Activated naive CD8-positive, alpha-beta T cell treated with anti-CD3 and anti-CD28 coated beads for 36 hours (primary cell): Measurements from ENCODE around the gene SCYL1. TPM values are rescaled to one million over a fixed set of nuclear protein-coding genes. Genes with fewer than 3 reads are reported as not detected.
A peak's percentile ranks its signal among the peaks of the same experiment; 100 is the strongest.

ENCODE experiments used
- DNase-seq: peaks from one replicate; pipeline ENCODE4 v3.0.0; 2021
- H3K27ac Mint-ChIP-seq: one replicate; pipeline ENCODE4 v1.8.0; 2022; ENCODE audit warnings: mild to moderate bottlenecking, moderate library complexity, mixed read lengths
- H3K27me3 Mint-ChIP-seq: one replicate; pipeline ENCODE4 v1.8.0; 2022; ENCODE audit warnings: mild to moderate bottlenecking, mixed read lengths
- H3K36me3 Mint-ChIP-seq: one replicate; pipeline ENCODE4 v1.8.0; 2021; ENCODE audit warnings: mild to moderate bottlenecking, mixed read lengths
- H3K4me1 Mint-ChIP-seq: one replicate; pipeline ENCODE4 v1.8.0; 2021; ENCODE audit warnings: mixed read lengths
- H3K4me3 Mint-ChIP-seq: one replicate; pipeline ENCODE4 v1.8.0; 2022; ENCODE audit warnings: mild to moderate bottlenecking, moderate library complexity, mixed read lengths
- H3K9me3 Mint-ChIP-seq: one replicate; pipeline ENCODE4 v1.8.0; 2022; ENCODE audit warnings: mixed read lengths
- total RNA-seq, 2 experiments: library from RNA; stranded (reverse); gene quantifications; one replicate each; pipeline ENCODE4 v1.2.3, GENCODE V29; 2021

SCYL1 gene
- total RNA-seq, 2 experiments from 2014 or later: 70.5 to 80.3 TPM

DNA sequence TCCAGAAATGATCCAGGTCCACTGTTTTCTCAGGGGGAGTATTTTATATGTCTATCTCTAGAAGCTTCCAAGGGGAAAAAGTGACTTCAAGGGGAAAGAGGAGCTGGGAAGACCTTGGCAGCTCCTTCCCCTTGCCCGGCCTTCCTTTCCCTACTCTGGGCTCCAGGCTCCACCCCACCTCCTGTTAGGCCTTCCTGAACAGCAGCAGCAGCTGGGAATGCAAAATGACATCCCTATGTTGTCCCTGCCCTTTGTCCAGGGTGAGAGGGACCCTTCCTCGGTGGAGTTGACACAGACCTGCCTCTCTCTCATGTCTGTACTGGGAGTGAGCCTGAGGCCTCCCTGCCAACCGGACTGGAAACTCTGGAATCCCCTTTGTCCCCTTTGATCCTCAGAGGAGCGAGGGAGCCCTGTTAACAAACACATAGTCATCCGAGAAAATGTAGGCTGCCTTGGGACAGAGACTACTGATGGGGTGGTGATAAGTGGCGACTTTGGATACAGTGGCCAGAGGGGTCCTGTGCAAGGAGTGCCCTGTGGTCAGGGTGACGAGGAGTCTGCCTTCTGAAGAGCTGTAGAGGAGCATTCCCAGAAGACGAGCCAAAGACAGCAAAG lies 35.1 kb upstream of the SCYL1 start:
- Mint-ChIP-seq H3K9me3 (no peaks in the 10 kb centered on the region), H3K36me3 (no peaks in the 10 kb centered on the region), H3K4me1 (peaks cover 64% of the 10 kb centered on the region), H3K4me3 (no peak overlapping the region), H3K27ac (no peak overlapping the region), H3K27me3 (no peaks in the 10 kb centered on the region)
- no peak for DNase-seq

DNA sequence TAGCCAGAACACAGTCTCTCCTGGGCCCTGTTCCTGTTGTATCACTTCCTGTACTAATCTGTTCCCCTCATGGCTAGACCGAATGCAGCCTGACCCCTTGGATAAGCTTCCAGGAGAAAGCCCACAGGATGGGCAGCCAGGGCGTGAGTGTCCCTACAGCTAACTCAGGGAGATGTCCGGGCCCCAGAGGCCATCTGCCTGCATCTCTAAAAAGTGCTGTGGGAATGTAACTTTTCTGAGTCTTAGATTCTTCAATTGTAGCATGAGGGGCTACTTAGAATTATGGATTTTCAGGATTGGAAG lies 33.8 kb upstream of the SCYL1 start:
- no peak overlapping the region for H3K27ac Mint-ChIP-seq

DNA sequence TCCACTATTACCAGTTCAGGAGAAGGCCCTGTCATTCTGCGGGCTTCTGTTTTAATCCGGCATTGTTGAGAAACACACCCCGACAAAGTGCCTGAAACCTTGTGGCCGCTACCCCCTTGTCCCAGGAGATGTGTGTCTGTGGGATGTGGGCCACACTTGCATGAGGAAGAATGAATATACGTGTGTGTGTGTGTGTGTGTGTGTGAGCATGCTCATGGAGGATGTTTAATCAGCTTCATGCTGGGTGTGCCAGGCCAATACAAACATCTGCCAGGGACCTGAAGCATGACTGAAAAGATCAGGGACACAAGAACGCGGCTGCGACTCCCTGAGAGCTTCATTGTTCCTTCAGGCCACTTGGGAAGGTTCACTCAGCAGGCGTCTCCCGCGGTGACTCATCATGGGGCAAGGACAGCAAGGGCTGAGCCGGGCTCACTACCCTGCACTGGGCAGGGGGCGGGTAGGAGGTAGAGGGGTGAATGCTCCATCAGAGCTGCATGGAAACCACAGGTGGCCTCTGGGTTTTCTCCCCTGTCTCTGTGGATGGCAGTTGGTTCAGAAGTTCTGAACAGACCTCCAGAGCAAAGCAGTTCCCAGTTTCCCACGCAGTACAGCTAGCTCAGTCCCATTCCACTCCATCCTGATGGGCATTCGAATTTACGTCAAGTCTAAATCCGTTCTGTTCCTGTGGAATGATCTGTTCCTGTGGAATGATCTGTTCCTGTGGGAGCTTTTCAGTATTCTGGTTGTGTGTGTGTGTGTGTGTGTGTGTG lies 33.1 kb upstream of the SCYL1 start:
- Mint-ChIP-seq H3K27ac (no peak overlapping the region), H3K36me3 (no peaks in the 10 kb centered on the region), H3K27me3 (no peaks in the 10 kb centered on the region), H3K4me3 (no peak overlapping the region), H3K4me1 (peaks cover 70% of the 10 kb centered on the region), H3K9me3 (no peaks in the 10 kb centered on the region)
- DNase-seq: no peak

More for the DNA sequence above, 33.8 kb upstream of the SCYL1 start:
- Mint-ChIP-seq H3K4me3 (no peak overlapping the region), H3K36me3 (no peaks in the 10 kb centered on the region), H3K9me3 (no peaks in the 10 kb centered on the region), H3K4me1 (peaks cover 65% of the 10 kb centered on the region), H3K27me3 (no peaks in the 10 kb centered on the region)
- no peak for DNase-seq

DNA sequence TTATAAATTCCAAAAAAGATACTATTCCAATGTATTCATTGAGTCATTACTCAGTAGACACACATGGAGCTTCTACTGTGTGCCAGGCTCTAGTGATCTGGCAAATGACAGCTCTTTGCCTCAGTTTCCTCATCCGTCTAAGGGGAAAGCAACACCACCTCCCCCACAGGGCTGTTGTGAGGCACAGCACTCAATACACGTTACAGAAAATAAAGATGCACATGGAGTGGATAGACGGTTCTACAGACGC lies 32.6 kb upstream of the SCYL1 start:
- Mint-ChIP-seq H3K9me3 (no peaks in the 10 kb centered on the region), H3K27ac (peak overlapping the region; percentile 74)

DNA sequence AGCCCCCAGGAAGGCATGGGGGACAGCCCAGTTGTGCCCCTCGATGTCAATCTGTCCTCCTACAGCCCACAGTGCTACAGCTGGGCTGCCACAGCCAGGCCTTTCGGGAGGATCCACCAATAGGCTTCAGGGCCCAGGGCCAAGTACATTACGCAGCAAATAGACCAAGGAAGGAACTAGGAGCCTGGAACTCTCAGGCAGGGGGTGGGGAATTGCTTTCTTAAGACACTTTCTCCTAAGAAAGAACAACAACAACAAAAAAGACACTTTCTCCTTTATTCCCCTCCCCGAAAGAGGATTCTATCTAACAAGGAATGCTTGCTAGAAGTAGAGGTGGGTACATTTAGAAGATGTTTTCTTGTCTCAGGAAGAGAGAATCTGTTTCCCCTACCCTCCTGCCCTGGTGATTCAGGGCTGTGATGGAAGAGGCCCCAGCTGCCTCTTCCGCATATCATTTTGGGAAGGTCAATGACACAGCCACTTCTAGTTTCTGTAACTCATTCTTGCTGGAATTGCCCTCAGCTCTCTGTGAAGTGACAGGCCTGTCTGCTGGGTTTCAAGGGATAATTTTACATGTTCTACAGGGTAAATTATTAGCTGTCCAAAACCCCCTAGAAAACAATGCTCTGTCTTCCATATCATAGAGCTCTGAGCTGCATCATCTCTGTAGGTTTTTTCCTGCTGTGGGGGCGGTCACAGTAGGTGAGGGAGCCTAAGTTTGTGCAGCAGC lies 32.1 kb upstream of the SCYL1 start:
- DNase-seq: no peak

More for the DNA sequence above, 32.6 kb upstream of the SCYL1 start:
- H3K36me3 Mint-ChIP-seq: no peaks in the 10 kb centered on the region
- no peaks in the 10 kb centered on the region for H3K27me3 Mint-ChIP-seq
- H3K4me1 Mint-ChIP-seq: peaks cover 69% of the 10 kb centered on the region
- H3K4me3 Mint-ChIP-seq: no peak overlapping the region
- no peak for DNase-seq

DNA sequence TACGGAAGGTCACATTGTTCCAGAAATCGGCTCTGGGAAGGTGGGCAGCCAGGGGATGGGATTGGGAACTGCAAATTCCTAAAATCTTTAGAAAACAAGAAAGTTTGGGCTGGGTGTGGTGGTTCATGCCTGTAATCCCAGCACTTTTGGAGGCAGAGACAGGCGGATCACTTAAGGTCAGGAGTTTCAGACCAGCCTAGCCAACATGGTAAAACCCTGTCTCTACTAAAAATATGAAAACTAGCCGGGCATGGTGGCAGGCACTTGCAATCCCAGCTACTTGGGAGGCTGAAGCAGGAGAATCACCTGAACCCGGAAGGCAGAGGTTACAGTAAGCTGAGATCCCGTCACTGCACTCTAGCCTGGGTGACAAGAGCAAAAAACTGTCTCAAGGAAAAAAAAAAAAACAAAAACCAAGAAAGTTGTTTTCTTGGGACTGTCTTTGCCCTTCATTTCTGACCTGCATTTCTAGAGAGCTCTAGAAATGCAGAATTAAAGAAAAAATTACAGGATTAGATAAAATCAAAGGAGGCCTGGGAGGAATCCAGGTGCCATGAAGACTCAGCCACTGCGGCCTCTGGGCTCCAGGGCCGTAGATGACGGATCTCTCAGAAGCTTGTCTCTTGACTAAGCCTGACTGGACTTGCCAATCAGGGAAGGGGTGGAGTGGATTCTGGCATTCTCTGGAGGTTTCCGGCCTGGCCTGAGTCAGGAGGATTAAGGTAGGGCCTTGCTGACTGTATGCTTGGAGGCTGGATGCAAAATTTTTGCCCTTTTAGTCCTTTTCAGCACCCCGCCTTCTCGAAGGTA lies 31.3 kb upstream of the SCYL1 start:
- Mint-ChIP-seq H3K27ac (peak overlapping the region; percentile 82), H3K4me1 (peaks cover 57% of the 10 kb centered on the region), H3K9me3 (no peaks in the 10 kb centered on the region), H3K27me3 (no peaks in the 10 kb centered on the region), H3K36me3 (no peaks in the 10 kb centered on the region), H3K4me3 (no peak overlapping the region)
- DNase-seq: no peak

More for the DNA sequence above, 32.1 kb upstream of the SCYL1 start:
- Mint-ChIP-seq H3K9me3 (no peaks in the 10 kb centered on the region), H3K4me1 (peaks cover 64% of the 10 kb centered on the region), H3K4me3 (no peak overlapping the region), H3K27me3 (no peaks in the 10 kb centered on the region), H3K36me3 (no peaks in the 10 kb centered on the region), H3K27ac (peak overlapping the region; percentile 82)

DNA sequence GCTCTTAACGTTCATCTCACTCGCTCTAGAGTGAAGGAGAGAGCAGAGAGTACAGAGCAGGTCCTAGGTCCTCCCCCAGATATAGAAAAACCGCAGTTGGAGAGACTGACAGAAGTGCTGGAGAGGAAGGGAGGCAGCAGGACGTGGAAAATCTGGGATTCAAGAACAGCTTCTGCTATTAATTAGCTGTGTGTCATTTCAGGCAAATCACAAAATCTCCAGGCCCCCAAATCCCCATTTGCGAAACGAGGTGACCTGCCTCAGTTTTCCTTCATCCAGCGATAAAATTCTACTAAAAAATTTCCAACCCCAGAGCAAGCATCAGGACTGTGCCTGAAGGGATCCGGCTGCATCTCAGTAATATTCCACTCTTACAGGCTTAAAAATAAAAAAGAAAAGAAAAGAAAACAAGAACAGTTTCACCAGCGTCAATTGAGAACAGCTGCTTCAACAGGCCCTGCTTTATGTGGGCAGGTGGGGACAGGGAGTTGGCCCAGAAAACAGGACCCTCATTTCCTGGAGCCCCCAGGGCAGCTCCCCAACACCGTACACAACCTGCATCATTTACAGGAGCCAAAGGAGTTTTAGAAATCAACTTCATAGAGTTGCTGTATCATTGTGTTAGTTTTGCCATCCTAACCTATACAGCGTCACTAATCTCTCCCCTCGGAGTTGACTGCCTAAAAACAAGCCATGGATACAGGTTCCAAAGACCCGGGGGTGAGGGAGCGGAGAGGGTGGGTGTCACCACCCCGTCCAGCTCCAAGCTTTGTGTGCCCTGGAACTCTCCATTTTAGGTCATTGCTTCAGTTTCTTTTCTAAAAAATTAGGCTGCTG lies 28.4 kb upstream of the SCYL1 start:
- no peak for DNase-seq
- no peaks in the 10 kb centered on the region for H3K9me3 Mint-ChIP-seq
- H3K4me3 Mint-ChIP-seq: no peak overlapping the region
- H3K4me1 Mint-ChIP-seq: peaks cover 46% of the 10 kb centered on the region
- no peaks in the 10 kb centered on the region for H3K36me3 Mint-ChIP-seq
- H3K27ac Mint-ChIP-seq: no peak overlapping the region
- peaks cover 1% of the 10 kb centered on the region for H3K27me3 Mint-ChIP-seq

DNA sequence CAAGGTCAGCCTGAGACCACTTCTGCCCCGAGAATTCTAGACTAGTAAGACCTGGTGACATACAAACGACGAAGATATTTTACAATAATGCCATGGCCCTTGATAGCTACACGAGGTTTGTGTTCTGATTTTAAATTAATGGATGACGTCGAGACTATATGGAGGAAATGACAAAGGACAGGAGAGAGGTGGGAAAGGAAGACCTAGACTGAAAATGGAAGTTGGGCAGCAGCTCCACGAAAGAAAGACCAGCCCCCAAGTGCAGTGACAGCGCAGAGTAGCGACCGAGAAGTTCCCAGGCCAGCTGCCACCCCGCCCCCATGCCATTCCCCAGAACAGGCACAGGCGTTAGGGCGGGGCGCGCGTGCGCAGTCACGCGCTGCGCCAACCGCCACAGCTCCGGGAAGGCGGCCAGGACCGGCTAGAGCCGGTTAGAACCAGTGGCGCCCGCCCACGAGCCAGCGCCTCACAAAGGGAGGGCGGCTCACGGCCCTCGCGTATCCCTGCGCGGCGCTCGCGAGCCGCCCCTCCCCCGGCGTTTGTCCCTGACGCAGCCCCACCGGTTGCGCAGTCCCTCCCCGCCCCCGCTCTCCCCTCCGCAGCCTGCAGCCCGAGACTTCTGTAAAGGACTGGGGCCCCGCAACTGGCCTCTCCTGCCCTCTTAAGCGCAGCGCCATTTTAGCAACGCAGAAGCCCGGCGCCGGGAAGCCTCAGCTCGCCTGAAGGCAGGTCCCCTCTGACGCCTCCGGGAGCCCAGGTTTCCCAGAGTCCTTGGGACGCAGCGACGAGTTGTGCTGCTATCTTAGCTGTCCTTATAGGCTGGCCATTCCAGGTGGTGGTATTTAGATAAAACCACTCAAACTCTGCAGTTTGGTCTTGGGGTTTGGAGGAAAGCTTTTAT lies 27.5 kb upstream of the SCYL1 start:
- DNase-seq: peak; percentile 100
- H3K4me1 Mint-ChIP-seq: peaks cover 40% of the 10 kb centered on the region
- H3K9me3 Mint-ChIP-seq: no peaks in the 10 kb centered on the region
- no peaks in the 10 kb centered on the region for H3K36me3 Mint-ChIP-seq
- no peak overlapping the region for H3K4me3 Mint-ChIP-seq
- H3K27ac Mint-ChIP-seq: no peak overlapping the region
- H3K27me3 Mint-ChIP-seq: peaks cover 8% of the 10 kb centered on the region

DNA sequence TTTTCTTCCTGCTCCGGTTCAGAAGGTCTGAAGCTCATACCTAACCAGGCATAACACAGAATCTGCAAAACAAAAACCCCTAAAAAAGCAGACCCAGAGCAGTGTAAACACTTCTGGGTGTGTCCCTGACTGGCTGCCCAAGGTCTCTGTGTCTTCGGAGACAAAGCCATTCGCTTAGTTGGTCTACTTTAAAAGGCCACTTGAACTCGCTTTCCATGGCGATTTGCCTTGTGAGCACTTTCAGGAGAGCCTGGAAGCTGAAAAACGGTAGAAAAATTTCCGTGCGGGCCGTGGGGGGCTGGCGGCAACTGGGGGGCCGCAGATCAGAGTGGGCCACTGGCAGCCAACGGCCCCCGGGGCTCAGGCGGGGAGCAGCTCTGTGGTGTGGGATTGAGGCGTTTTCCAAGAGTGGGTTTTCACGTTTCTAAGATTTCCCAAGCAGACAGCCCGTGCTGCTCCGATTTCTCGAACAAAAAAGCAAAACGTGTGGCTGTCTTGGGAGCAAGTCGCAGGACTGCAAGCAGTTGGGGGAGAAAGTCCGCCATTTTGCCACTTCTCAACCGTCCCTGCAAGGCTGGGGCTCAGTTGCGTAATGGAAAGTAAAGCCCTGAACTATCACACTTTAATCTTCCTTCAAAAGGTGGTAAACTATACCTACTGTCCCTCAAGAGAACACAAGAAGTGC lies 26.7 kb upstream of the SCYL1 start:
- H3K27ac Mint-ChIP-seq: no peak overlapping the region
- peaks cover 36% of the 10 kb centered on the region for H3K4me1 Mint-ChIP-seq
- H3K9me3 Mint-ChIP-seq: no peaks in the 10 kb centered on the region
- peaks cover 8% of the 10 kb centered on the region for H3K27me3 Mint-ChIP-seq
- H3K36me3 Mint-ChIP-seq: no peaks in the 10 kb centered on the region
- peak; percentile 64 for DNase-seq
- H3K4me3 Mint-ChIP-seq: no peak overlapping the region

DNA sequence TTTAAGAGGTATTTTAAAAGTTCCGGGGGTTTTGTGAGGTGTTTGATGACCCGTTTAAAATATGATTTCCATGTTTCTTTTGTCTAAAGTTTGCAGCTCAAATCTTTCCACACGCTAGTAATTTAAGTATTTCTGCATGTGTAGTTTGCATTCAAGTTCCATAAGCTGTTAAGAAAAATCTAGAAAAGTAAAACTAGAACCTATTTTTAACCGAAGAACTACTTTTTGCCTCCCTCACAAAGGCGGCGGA lies 26.2 kb upstream of the SCYL1 start:
- no peaks in the 10 kb centered on the region for H3K9me3 Mint-ChIP-seq
- no peak for DNase-seq
- no peak overlapping the region for H3K4me3 Mint-ChIP-seq
- H3K27me3 Mint-ChIP-seq: peaks cover 8% of the 10 kb centered on the region
- no peak overlapping the region for H3K27ac Mint-ChIP-seq
- peaks cover 34% of the 10 kb centered on the region for H3K4me1 Mint-ChIP-seq
- H3K36me3 Mint-ChIP-seq: peaks cover 2% of the 10 kb centered on the region

DNA sequence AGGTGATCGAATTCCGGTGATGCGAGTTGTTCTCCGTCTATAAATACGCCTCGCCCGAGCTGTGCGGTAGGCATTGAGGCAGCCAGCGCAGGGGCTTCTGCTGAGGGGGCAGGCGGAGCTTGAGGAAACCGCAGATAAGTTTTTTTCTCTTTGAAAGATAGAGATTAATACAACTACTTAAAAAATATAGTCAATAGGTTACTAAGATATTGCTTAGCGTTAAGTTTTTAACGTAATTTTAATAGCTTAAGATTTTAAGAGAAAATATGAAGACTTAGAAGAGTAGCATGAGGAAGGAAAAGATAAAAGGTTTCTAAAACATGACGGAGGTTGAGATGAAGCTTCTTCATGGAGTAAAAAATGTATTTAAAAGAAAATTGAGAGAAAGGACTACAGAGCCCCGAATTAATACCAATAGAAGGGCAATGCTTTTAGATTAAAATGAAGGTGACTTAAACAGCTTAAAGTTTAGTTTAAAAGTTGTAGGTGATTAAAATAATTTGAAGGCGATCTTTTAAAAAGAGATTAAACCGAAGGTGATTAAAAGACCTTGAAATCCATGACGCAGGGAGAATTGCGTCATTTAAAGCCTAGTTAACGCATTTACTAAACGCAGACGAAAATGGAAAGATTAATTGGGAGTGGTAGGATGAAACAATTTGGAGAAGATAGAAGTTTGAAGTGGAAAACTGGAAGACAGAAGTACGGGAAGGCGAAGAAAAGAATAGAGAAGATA lies 25.7 kb upstream of the SCYL1 start, which contains the start of gene MALAT1:
Gene MALAT1 (plus strand): TSS at position 69 of the 736 bp plus-strand sequence.
- H3K4me3 Mint-ChIP-seq: no peak within 1 kb of the TSS
- peaks cover 9% of the 10 kb centered on the region for H3K27me3 Mint-ChIP-seq
- H3K4me1 Mint-ChIP-seq: peaks cover 33% of the 10 kb centered on the region
- no peak within 1 kb of the TSS for H3K27ac Mint-ChIP-seq
- peaks cover 7% of the 10 kb centered on the region for H3K36me3 Mint-ChIP-seq
- no peaks in the 10 kb centered on the region for H3K9me3 Mint-ChIP-seq
- peak; percentile 92 for DNase-seq

DNA sequence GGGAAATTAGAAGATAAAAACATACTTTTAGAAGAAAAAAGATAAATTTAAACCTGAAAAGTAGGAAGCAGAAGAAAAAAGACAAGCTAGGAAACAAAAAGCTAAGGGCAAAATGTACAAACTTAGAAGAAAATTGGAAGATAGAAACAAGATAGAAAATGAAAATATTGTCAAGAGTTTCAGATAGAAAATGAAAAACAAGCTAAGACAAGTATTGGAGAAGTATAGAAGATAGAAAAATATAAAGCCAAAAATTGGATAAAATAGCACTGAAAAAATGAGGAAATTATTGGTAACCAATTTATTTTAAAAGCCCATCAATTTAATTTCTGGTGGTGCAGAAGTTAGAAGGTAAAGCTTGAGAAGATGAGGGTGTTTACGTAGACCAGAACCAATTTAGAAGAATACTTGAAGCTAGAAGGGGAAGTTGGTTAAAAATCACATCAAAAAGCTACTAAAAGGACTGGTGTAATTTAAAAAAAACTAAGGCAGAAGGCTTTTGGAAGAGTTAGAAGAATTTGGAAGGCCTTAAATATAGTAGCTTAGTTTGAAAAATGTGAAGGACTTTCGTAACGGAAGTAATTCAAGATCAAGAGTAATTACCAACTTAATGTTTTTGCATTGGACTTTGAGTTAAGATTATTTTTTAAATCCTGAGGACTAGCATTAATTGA lies 25.0 kb upstream of the SCYL1 start:
- H3K4me1 Mint-ChIP-seq: peaks cover 34% of the 10 kb centered on the region
- peaks cover 12% of the 10 kb centered on the region for H3K27me3 Mint-ChIP-seq
- H3K4me3 Mint-ChIP-seq: no peak overlapping the region
- no peak overlapping the region for H3K27ac Mint-ChIP-seq
- peaks cover 14% of the 10 kb centered on the region for H3K36me3 Mint-ChIP-seq
- no peaks in the 10 kb centered on the region for H3K9me3 Mint-ChIP-seq
- DNase-seq: no peak
